BLaER1 treated with 17β-estradiol and CSF1 and Interleukin-3, amounts not matched to agents 10 nM and 100 nM (cell line): ENCODE results near the gene TSHZ3.
A peak's percentile ranks its signal among the peaks of the same experiment; 100 is the strongest.

Experiments used
- H3K27ac ChIP-seq, 11 experiments: shearing (Covaris generic); formaldehyde crosslinking; 2 replicates each; pipeline ENCODE4 v1.8.1; 2022
- H3K27me3 ChIP-seq, 11 experiments: shearing (Covaris generic); formaldehyde crosslinking; 2 replicates each; pipeline ENCODE4 v1.8.1; 2022
- H3K36me3 ChIP-seq, 11 experiments: shearing (Covaris generic); formaldehyde crosslinking; 2 replicates each; pipeline ENCODE4 v1.8.1; 2022
- H3K4me1 ChIP-seq, 10 experiments: shearing (Covaris generic); formaldehyde crosslinking; 2 replicates each; pipeline ENCODE4 v1.8.1; 2022
- H3K4me2 ChIP-seq, 11 experiments: shearing (Covaris generic); formaldehyde crosslinking; 2 replicates each; pipeline ENCODE4 v1.8.1; 2022
- H3K4me3 ChIP-seq, 10 experiments: shearing (Covaris generic); formaldehyde crosslinking; 2 replicates each; pipeline ENCODE4 v1.8.1; 2022
- H3K9ac ChIP-seq, 11 experiments: shearing (Covaris generic); formaldehyde crosslinking; 2 replicates each; pipeline ENCODE4 v1.8.1; 2022
- H3K9me3 ChIP-seq, 11 experiments: shearing (Covaris generic); formaldehyde crosslinking; replicated peaks in 1 of 11; 2 replicates each; pipeline ENCODE4 v1.8.1; 2022
- H4K20me1 ChIP-seq, 11 experiments: shearing (Covaris generic); formaldehyde crosslinking; 2 replicates each; pipeline ENCODE4 v1.8.1; 2022
- Cebpa-rat ChIP-seq, 11 experiments: shearing (Covaris generic); IDR thresholded peaks; 2 replicates each; pipeline ENCODE4 v1.8.1; 2022

The TSHZ3 gene

DNA sequence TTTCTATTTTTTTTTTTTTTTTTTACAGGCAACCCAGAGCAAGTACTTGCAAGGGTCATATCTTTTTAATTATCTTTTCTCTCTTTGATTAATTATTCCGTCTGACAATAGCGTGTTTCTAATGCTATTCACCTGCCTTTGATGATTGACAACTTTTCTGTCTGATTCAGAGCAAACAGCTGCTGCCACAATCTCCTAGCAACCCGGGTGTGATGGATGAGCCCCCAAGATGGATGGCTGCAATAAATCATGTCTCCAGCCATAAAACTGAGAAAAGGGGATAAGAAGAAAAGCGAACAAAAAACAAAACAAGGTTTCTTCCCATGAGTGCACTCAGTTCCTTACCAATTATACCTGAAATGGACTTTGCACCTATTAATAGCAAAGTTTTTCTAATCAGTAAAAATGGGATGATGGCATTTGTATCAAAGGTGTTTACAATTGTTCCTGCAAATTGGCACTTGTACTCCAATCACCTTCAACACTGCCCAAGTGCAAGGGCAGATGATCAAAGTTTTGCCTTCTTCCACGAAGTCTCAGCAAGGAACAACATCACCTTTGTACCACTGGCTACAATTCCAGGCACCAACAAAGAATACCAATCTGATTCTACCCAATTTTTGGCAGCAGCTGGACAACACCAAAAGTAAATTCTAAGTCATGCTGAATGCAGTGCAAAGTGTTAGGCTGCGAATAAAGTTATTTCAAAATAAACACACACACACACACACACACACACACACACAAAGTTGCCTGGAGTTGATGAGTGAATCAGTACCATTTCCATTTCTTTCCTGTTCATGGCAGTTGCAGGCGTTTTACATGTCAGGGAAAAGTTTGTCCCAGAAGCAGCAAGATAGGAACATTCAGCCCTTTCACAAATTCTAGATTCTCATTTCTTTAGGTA is 12.0 kb downstream of the TSHZ3 start:
- no peak for TF ChIP-seq Cebpa-rat (IDR thresholded peaks at IDR 0.05)

DNA sequence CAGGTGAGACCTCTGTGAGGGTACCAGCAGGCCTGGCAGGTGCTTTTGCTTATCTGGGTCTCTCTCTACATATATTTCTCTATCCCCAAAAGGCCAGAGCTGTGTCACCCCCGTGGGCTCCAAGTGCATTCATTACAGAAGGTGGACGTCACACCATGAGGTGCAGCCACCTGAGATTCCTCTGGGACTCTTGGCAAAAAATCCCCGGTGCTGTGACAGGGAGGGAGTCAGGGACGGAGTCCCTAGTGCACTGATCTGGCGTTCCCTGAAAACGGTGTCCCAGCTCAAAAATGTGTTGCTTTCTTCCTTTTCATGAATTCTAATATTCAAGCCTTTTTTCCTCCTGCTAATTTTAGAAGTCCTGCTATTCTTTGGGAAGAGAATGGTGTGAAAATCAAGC is 13.5 kb downstream of the TSHZ3 start:
- H3K36me3 ChIP-seq = peaks cover 0 to 33% (median 0%) of the 10 kb centered on the region in 11 experiments; a peak in 10 of 22 replicates
- H3K4me1 ChIP-seq = peaks cover 16 to 67% (median 21%) of the 10 kb centered on the region in 10 experiments
- no peak overlapping the region for H3K9ac ChIP-seq
- no peak overlapping the region for H3K27ac ChIP-seq
- no peaks in the 10 kb centered on the region for H3K9me3 ChIP-seq
- H3K4me3 ChIP-seq = no peak overlapping the region
- TF ChIP-seq Cebpa-rat (IDR thresholded peaks at IDR 0.05) = no peak
- peaks cover 0 to 16% (median 6%) of the 10 kb centered on the region in 11 experiments; a peak in 7 of 22 replicates for H3K27me3 ChIP-seq
- peaks cover 25 to 99% (median 76%) of the 10 kb centered on the region in 11 experiments for H4K20me1 ChIP-seq
- H3K4me2 ChIP-seq = no peak overlapping the region

More for the DNA sequence above, 12.0 kb downstream of the TSHZ3 start:
- peaks cover 26 to 67% (median 32%) of the 10 kb centered on the region in 10 experiments for H3K4me1 ChIP-seq
- H3K9ac ChIP-seq = no peak overlapping the region
- no peaks in the 10 kb centered on the region for H3K9me3 ChIP-seq
- no peak overlapping the region for H3K4me2 ChIP-seq
- peaks cover 0 to 17% (median 6%) of the 10 kb centered on the region in 11 experiments; a peak in 7 of 22 replicates for H3K27me3 ChIP-seq
- H3K4me3 ChIP-seq = no peak overlapping the region
- peaks cover 37 to 99% (median 79%) of the 10 kb centered on the region in 11 experiments for H4K20me1 ChIP-seq
- peaks cover 0 to 34% (median 0%) of the 10 kb centered on the region in 11 experiments; a peak in 10 of 22 replicates for H3K36me3 ChIP-seq
- H3K27ac ChIP-seq = no peak overlapping the region

DNA sequence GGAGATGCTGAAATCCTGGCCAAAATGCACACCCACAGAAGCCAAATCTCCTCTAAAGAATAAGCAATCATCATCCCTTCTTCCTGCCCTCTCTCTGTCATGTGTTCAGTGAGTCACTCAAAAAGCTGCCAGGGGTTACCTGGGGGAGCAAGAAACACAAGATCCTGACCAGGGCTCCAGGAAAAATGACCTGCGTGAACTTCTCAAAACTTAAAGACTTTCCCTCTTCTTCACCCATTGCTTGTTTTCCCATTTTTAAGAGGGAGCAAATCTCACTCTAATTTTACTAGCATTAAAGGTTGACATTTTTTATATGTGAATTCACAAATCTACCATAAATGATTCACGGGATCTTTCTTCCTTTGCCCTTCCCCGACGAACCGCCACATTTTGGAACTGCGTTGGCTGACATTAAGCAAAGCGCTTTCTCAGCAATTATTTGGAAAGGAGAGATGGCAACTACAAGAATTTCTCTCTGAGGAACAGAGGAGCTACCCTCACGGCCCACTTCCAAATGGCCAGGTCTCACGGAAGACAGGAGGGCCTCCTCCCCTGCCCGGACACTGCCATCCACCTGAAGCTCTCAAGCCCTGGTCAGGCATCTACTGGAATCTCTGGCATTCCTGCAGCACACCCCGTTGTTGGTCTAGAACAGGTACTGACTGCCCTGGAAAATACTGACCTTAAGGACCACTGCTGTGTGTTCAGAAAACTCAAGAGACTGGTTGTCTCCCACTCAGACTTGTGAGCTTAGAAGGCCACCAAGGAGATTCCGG is 14.2 kb downstream of the TSHZ3 start:
- Histone ChIP-seq H3K36me3 (peaks cover 0 to 33% (median 0%) of the 10 kb centered on the region in 11 experiments; a peak in 10 of 22 replicates), H3K9me3 (no peaks in the 10 kb centered on the region), H3K27ac (no peak overlapping the region), H4K20me1 (peaks cover 20 to 100% (median 72%) of the 10 kb centered on the region in 11 experiments), H3K9ac (no peak overlapping the region), H3K4me3 (no peak overlapping the region), H3K4me1 (peaks cover 9 to 68% (median 15%) of the 10 kb centered on the region in 10 experiments), H3K27me3 (peaks cover 0 to 12% (median 6%) of the 10 kb centered on the region in 11 experiments; a peak in 7 of 22 replicates), H3K4me2 (peak overlapping the region in 2 of 11 experiments; percentile 6; a peak in 1 of 22 replicates)
- TF ChIP-seq Cebpa-rat (IDR thresholded peaks at IDR 0.05) = no peak

DNA sequence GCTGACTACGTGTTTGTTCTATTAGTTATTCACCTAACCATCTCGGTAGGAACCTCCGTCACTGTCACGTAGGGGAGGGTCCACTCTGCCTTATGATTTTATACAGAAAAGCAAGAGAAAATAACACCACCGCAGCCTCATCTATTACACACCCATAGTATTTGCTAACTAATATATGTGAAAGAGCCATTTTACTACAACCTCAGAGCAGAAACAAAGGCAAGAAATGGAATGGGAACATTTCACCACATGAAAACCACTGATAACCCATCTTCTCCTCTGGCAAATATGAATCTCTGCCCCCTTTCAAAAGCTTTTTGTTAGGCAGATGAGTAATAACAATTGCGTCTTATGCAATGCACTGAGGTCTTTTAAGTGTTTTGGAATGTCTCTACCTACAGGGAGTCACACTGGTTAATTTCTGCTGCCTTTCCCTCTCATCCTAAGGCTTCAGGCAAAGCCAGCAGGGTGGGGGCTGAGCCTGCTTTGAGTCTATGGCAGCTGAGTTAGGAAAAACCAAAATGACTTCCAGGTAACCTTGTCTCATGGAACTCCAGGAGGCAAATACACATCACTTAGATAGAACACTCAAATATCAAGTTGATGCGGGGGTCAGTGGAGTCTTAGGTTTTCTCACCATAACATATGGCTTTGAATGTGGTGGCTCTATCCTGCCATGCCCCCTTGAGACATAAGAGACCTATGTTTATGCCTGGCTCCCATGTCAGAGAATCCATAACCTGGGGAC is 15.0 kb downstream of the TSHZ3 start:
- H3K9ac ChIP-seq = no peak overlapping the region
- peaks cover 2 to 68% (median 7%) of the 10 kb centered on the region in 10 experiments; a peak in 19 of 20 replicates for H3K4me1 ChIP-seq
- peaks cover 0 to 4% (median 0%) of the 10 kb centered on the region in 11 experiments; a peak in 5 of 22 replicates for H3K27me3 ChIP-seq
- no peak overlapping the region for H3K4me3 ChIP-seq
- 0 out of 22 replicates have a peak overlapping the region, but pooled peaks of 2 of the 11 experiments have one; percentile 6 for H3K4me2 ChIP-seq
- H4K20me1 ChIP-seq = peaks cover 12 to 100% (median 70%) of the 10 kb centered on the region in 11 experiments; a peak in 20 of 22 replicates
- no peaks in the 10 kb centered on the region for H3K9me3 ChIP-seq
- no peak overlapping the region for H3K27ac ChIP-seq
- peaks cover 0 to 33% (median 0%) of the 10 kb centered on the region in 11 experiments; a peak in 10 of 22 replicates for H3K36me3 ChIP-seq
- no peak for TF ChIP-seq Cebpa-rat (IDR thresholded peaks at IDR 0.05)

DNA sequence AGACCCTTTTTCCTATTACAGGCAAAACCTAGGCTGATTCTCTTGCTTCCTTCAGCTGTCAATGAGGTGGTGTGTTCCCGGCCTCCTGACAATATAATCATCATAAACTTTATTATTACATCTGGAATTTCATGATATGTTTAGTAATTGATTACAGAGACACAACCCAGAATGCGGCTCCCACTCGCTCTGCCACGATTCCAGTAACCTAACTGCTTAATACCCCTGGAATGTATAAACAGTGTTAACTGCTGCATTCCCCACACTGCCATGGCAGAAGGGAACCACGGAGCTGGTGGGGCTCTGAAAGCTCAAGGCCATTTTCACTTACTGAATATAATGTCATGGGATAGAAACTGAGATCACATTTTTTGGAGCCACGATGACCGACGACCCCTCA is 17.1 kb downstream of the TSHZ3 start:
- Histone ChIP-seq H3K4me2 (peak overlapping the region in 3 of 11 experiments; percentile 85 to 86 (median 85); a peak in 5 of 22 replicates), H3K27ac (no peak overlapping the region), H3K9me3 (no peaks in the 10 kb centered on the region), H3K27me3 (no peaks in the 10 kb centered on the region), H3K9ac (no peak overlapping the region), H3K4me3 (no peak overlapping the region), H3K36me3 (peaks cover 0 to 26% (median 0%) of the 10 kb centered on the region in 11 experiments; a peak in 10 of 22 replicates), H4K20me1 (peaks cover 5 to 100% (median 54%) of the 10 kb centered on the region in 11 experiments; a peak in 17 of 22 replicates), H3K4me1 (peaks cover 0 to 73% (median 0%) of the 10 kb centered on the region in 10 experiments; a peak in 8 of 20 replicates)
- TF ChIP-seq Cebpa-rat (IDR thresholded peaks at IDR 0.05) = no peak

DNA sequence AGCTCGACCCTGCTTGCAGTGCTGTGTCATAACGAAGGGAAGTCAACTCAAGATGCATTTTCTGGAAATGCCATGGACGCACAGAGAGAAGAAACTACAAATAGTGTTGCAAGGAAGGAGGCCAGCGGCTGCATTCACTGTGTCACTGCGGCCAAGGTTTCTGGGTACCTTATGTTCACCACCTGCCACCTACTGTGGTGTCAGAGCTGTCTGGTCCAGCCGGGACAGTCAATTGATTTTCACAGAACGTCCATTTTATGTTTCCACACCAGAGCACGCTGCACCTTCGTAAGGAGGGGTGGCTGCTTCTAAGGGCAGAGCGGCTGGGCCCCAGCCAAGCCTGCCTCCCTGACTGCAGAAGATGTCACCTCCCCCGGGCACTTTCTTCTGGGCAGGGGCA is 17.7 kb downstream of the TSHZ3 start:
- peaks cover 11 to 100% (median 58%) of the 10 kb centered on the region in 11 experiments; a peak in 19 of 22 replicates for H4K20me1 ChIP-seq
- no peak overlapping the region for H3K9ac ChIP-seq
- no peaks in the 10 kb centered on the region for H3K9me3 ChIP-seq
- H3K4me3 ChIP-seq = no peak overlapping the region
- H3K27me3 ChIP-seq = no peaks in the 10 kb centered on the region
- H3K36me3 ChIP-seq = peaks cover 0 to 26% (median 0%) of the 10 kb centered on the region in 11 experiments; a peak in 10 of 22 replicates
- no peak for TF ChIP-seq Cebpa-rat (IDR thresholded peaks at IDR 0.05)
- H3K27ac ChIP-seq = peak overlapping the region in 1 of 11 experiments; percentile 24; a peak in 1 of 22 replicates
- peak overlapping the region in 3 of 11 experiments; percentile 85 to 86 (median 85); a peak in 6 of 22 replicates for H3K4me2 ChIP-seq
- H3K4me1 ChIP-seq = peaks cover 0 to 79% (median 0%) of the 10 kb centered on the region in 10 experiments; a peak in 8 of 20 replicates

DNA sequence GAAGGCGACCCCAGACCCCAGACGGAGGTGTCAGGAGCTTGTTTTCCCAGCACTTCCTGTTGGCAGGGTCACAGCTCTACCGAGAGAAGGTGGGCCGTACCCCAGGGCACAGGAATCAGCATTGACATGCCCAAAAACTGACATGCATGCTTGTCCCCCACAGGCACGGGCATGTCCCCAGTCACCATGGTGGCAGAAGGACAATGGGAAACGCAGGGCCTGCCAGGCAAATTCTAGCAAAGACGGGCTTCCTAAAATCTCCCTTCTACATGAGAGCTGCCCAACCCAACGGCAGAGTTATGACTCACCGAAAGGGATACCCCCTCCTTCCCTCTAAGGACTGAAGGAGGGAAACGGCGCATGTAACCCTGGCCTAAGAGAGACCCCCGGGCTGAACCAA is 18.5 kb downstream of the TSHZ3 start:
- Histone ChIP-seq H4K20me1 (peaks cover 12 to 99% (median 57%) of the 10 kb centered on the region in 11 experiments; a peak in 19 of 22 replicates), H3K9ac (peak overlapping the region in 1 of 11 experiments; percentile 13; a peak in 1 of 22 replicates), H3K4me2 (peak overlapping the region in 4 of 11 experiments; percentile 54 to 86 (median 85); a peak in 7 of 22 replicates), H3K9me3 (no peaks in the 10 kb centered on the region), H3K36me3 (peaks cover 0 to 22% (median 0%) of the 10 kb centered on the region in 11 experiments; a peak in 8 of 22 replicates), H3K27me3 (no peaks in the 10 kb centered on the region), H3K4me3 (no peak overlapping the region), H3K27ac (peak overlapping the region in 2 of 11 experiments; percentile 19 to 54; a peak in 4 of 22 replicates), H3K4me1 (peaks cover 0 to 82% (median 0%) of the 10 kb centered on the region in 10 experiments; a peak in 8 of 20 replicates)
- no peak for TF ChIP-seq Cebpa-rat (IDR thresholded peaks at IDR 0.05)
